PC-3 (cell line): Measurements from ENCODE around the gene PDZRN3. TPM values are rescaled to one million over a fixed set of nuclear protein-coding genes. Genes with fewer than 3 reads are reported as not detected.

ENCODE experiments used
- ATAC-seq: fragments of 200-7000 bp; cut with Tn5 transposase; 2 replicates; pipeline ENCODE4 v1.9.1; 2020; ENCODE audit warnings: mild to moderate bottlenecking, moderate library complexity
- BruUV-seq: library from RNA; stranded (reverse); fragments of 400-500 nt; replicated peaks from 2 replicates; lab custom pipeline; 2021; lab: Mats Ljungman, UMichigan
- CTCF ChIA-PET: fragments of 300-600 bp; sonication (Branson Sonifier 250); formaldehyde crosslinking; loops from one replicate; lab custom pipeline; 2022; ENCODE audit warnings: antibody characterized with exemption; lab: Charles Lee
- POLR2A ChIA-PET: fragments of 300-600 bp; sonication (Branson Sonifier 250); formaldehyde crosslinking; loops from one replicate; lab custom pipeline; 2022; ENCODE audit warnings: antibody characterized with exemption; ENCODE audit not compliant: unreplicated experiment; lab: Charles Lee
- DNase-seq: peaks from one replicate; pipeline ENCODE4 v3.0.0-alpha.2; 2015
- H2AFZ ChIP-seq: fragments of 300-600 bp; sonication (generic); 2 replicates; pipeline ENCODE4 v1.6.0; 2016; ENCODE audit warnings: antibody characterized with exemption, low read length
- H3F3A ChIP-seq: fragments of 300-600 bp; sonication (generic); one replicate; pipeline ENCODE4 v1.6.0; 2017; ENCODE audit warnings: antibody characterized with exemption, low read length, control low read depth, mild to moderate bottlenecking; ENCODE audit not compliant: unreplicated experiment
- H3K27ac ChIP-seq: fragments of 300-600 bp; sonication (generic); 2 replicates; pipeline ENCODE4 v1.5.1; 2016; ENCODE audit warnings: mild to moderate bottlenecking, low read length
- H3K27me3 ChIP-seq: fragments of 300-600 bp; sonication (generic); 2 replicates; pipeline ENCODE4 v1.6.1; 2016; ENCODE audit warnings: low read length, mixed read lengths
- H3K36me3 ChIP-seq: fragments of 300-600 bp; sonication (generic); 2 replicates; pipeline ENCODE4 v1.6.1; 2016; ENCODE audit warnings: low read depth, mixed run types, low read length, mixed read lengths
- H3K4me1 ChIP-seq: fragments of 300-600 bp; sonication (generic); 2 replicates; pipeline ENCODE4 v1.5.1; 2016; ENCODE audit warnings: low read length; ENCODE audit not compliant: insufficient read depth
- H3K4me2 ChIP-seq: fragments of 300-600 bp; sonication (generic); 2 replicates; pipeline ENCODE4 v1.6.0; 2016; ENCODE audit warnings: low read length
- H3K4me3 ChIP-seq: fragments of 300-600 bp; sonication (generic); 2 replicates; pipeline ENCODE4 v1.5.1; 2016; ENCODE audit warnings: mild to moderate bottlenecking, low read length, mixed read lengths
- H3K79me2 ChIP-seq: fragments of 300-600 bp; sonication (generic); 2 replicates; pipeline ENCODE4 v1.6.1; 2017; ENCODE audit warnings: low read length, mixed read lengths
- H3K9ac ChIP-seq: fragments of 300-600 bp; sonication (generic); 2 replicates; pipeline ENCODE4 v1.6.0; 2016; ENCODE audit warnings: mild to moderate bottlenecking, low read length
- H3K9me2 ChIP-seq: fragments of 300-600 bp; sonication (generic); replicated peaks from 2 replicates; pipeline ENCODE4 v1.6.1; 2016; ENCODE audit warnings: mixed run types, low read length, mixed read lengths
- H3K9me3 ChIP-seq: fragments of 300-600 bp; sonication (generic); 2 replicates; pipeline ENCODE4 v1.6.1; 2016; ENCODE audit warnings: low read length, mixed read lengths
- H4K20me1 ChIP-seq: fragments of 300-600 bp; sonication (generic); 2 replicates; pipeline ENCODE4 v1.6.1; 2016; ENCODE audit warnings: low read length, mixed read lengths
- EZH2 ChIP-seq: fragments of 300-600 bp; sonication (generic); IDR thresholded peaks from one replicate; pipeline ENCODE4 v1.6.1; 2017; ENCODE audit warnings: antibody characterized with exemption, mild to moderate bottlenecking, low read length; ENCODE audit not compliant: unreplicated experiment
- EZH2phosphoT487 ChIP-seq: fragments of 300-600 bp; sonication (generic); IDR thresholded peaks from 2 replicates; pipeline ENCODE4 v1.6.1; 2018; ENCODE audit warnings: mild to moderate bottlenecking, antibody characterized with exemption, low read length, borderline replicate concordance
- intact Hi-C: fragments of 100-400 bp; cut with micrococcal nuclease; formaldehyde crosslinking; loops from 2 replicates; pipeline ENCODE4 v1.9.0; 2023
- total RNA-seq: library from RNA; depleted of rRNA; stranded (reverse); fragments of >200 nt; gene quantifications from 2 replicates; pipeline ENCODE4 v1.2.3, GENCODE V29; 2014
- TF ChIP-seq, protein P1 (sequence below): fragments of 300-600 bp; sonication (generic); conservative IDR thresholded peaks from 2 replicates; pipeline ENCODE4 v1.5.1; 2017; ENCODE audit warnings: antibody characterized with exemption, low read depth, mild to moderate bottlenecking, low read length

PDZRN3 gene
- total RNA-seq, 1 experiment from 2014 or later: not detected

DNA sequence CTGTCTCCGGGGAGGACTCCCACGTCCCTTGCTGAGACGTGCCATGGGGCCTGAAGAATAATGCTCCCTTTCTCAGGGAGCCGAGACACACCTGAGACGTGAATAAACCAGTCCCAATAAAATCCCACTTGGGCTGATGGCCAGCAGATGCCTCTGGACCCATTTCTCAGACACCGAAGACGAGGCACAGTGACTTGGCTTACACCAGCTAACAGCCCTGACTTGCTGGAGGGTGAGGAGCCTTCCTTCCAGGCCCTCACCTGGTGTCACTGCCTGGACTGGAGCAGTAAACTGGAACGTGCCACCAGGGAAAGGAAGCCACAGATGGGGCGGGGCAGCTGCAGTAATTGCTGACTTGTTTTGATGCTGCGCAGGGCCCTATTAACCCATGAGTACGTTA is 189.7 kb downstream of the PDZRN3 start:
- no peak for ATAC-seq
- Histone ChIP-seq H4K20me1 (no peaks in the 10 kb centered on the region), H2AFZ (no peak overlapping the region), H3K36me3 (no peaks in the 10 kb centered on the region), H3K4me3 (no peak overlapping the region), H3K9me2 (no peaks in the 10 kb centered on the region), H3K79me2 (no peaks in the 10 kb centered on the region), H3K4me2 (no peak overlapping the region), H3K9ac (no peak overlapping the region), H3K4me1 (no peaks in the 10 kb centered on the region), H3K27ac (no peak overlapping the region), H3K9me3 (no peaks in the 10 kb centered on the region), H3F3A (no peaks in the 10 kb centered on the region), H3K27me3 (peaks cover 21% of the 10 kb centered on the region)
- TF ChIP-seq, protein P1, sequence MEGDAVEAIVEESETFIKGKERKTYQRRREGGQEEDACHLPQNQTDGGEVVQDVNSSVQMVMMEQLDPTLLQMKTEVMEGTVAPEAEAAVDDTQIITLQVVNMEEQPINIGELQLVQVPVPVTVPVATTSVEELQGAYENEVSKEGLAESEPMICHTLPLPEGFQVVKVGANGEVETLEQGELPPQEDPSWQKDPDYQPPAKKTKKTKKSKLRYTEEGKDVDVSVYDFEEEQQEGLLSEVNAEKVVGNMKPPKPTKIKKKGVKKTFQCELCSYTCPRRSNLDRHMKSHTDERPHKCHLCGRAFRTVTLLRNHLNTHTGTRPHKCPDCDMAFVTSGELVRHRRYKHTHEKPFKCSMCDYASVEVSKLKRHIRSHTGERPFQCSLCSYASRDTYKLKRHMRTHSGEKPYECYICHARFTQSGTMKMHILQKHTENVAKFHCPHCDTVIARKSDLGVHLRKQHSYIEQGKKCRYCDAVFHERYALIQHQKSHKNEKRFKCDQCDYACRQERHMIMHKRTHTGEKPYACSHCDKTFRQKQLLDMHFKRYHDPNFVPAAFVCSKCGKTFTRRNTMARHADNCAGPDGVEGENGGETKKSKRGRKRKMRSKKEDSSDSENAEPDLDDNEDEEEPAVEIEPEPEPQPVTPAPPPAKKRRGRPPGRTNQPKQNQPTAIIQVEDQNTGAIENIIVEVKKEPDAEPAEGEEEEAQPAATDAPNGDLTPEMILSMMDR: no peak
- TF ChIP-seq EZH2: no peak
- ChIA-PET POLR2A (no interaction called here), CTCF (no interaction called here)
- no peak for DNase-seq
- no TSS peak for BruUV-seq
- intact Hi-C loops: no loop called here

DNA sequence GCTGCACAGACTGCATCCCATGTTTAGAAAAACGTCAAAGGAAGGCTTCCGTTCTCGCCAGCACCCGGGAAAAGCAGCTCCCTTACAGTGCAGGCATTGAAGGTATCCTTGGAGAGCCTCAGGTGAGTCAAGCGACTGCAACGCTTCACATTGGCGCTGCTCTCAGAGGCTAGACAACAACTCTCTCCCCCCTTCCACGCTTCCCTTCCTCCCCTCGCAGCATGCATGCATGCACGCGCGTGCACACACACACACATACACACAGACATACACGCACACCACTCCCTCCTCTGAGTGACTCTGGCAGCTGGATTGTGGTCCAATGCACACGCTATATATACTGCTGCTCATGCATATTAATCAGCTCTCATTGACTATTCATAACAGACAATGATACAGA is 191.1 kb downstream of the PDZRN3 start:
- no peak for TF ChIP-seq EZH2
- TF ChIP-seq, protein P1: no peak
- TF ChIP-seq EZH2phosphoT487: no peak
- CTCF ChIA-PET: no interaction called here
- no peaks in the 10 kb centered on the region for H4K20me1 ChIP-seq
- ATAC-seq (no peak), DNase-seq (no peak)
- intact Hi-C loops: no loop called here
- no peaks in the 10 kb centered on the region for H3K9me3 ChIP-seq
- H3K4me2 ChIP-seq: no peak overlapping the region
- no peak overlapping the region for H2AFZ ChIP-seq
- no peaks in the 10 kb centered on the region for H3F3A ChIP-seq
- no peaks in the 10 kb centered on the region for H3K36me3 ChIP-seq
- H3K4me3 ChIP-seq: no peak overlapping the region
- POLR2A ChIA-PET: no interaction called here
- H3K27ac ChIP-seq: no peak overlapping the region
- H3K9ac ChIP-seq: no peak overlapping the region
- H3K9me2 ChIP-seq: no peaks in the 10 kb centered on the region
- no peaks in the 10 kb centered on the region for H3K4me1 ChIP-seq
- BruUV-seq: no TSS peak
- H3K79me2 ChIP-seq: no peaks in the 10 kb centered on the region
- peaks cover 25% of the 10 kb centered on the region for H3K27me3 ChIP-seq

DNA sequence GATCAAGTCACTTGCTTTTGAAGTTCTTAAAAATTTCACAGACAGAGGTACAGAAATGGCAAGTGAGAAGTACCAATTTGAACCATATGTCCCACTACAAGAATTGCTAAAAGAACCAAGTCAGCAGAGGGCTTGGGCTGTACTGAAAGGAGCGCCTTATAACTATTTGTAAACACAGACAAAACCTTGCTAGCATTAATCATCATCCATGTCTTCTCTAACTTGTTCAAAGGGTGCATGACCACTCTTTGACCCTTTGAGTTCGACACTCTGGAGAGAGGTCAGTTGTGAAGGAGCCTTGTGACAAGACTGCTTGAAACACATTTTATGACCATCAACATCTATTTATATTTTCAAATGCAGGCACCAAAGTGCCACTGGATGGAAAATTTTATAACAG is 191.7 kb downstream of the PDZRN3 start:
- H3K36me3 ChIP-seq: no peaks in the 10 kb centered on the region
- no TSS peak for BruUV-seq
- ATAC-seq: no peak
- no peak overlapping the region for H3K4me3 ChIP-seq
- H3F3A ChIP-seq: no peaks in the 10 kb centered on the region
- no peaks in the 10 kb centered on the region for H3K4me1 ChIP-seq
- H3K27me3 ChIP-seq: peaks cover 19% of the 10 kb centered on the region
- H3K9me3 ChIP-seq: no peaks in the 10 kb centered on the region
- no peak overlapping the region for H3K9ac ChIP-seq
- H3K27ac ChIP-seq: no peak overlapping the region
- no peak for TF ChIP-seq EZH2phosphoT487
- DNase-seq: no peak
- no peaks in the 10 kb centered on the region for H4K20me1 ChIP-seq
- no peaks in the 10 kb centered on the region for H3K79me2 ChIP-seq
- CTCF ChIA-PET: no interaction called here
- H2AFZ ChIP-seq: no peak overlapping the region
- no peak overlapping the region for H3K4me2 ChIP-seq
- POLR2A ChIA-PET: no interaction called here
- no peaks in the 10 kb centered on the region for H3K9me2 ChIP-seq
- intact Hi-C loops: no loop called here
